ENCODE results near the gene ZNF726.
A peak's percentile ranks its signal among the peaks of the same experiment; 100 is the strongest.
"Not testable (repeated sequence)": the region's sequence is repeated elsewhere in the genome, so short reads cannot be mapped to it uniquely, and the experiment has no call there.

Gene ZNF726

GRCh38 chr19:23946569-23946968 lies 31.9 kb downstream of the ZNF726 start:
- no peak for DNase-seq

- DNase-seq, result no peak
Observed at GRCh38 chr19:23949611-23950010, 34.9 kb downstream of the ZNF726 start.

- no peak for DNase-seq
Observed at GRCh38 chr19:23956051-23956450, 41.4 kb downstream of the ZNF726 start.

GRCh38 chr19:23957660-23958281 lies 43.1 kb downstream of the ZNF726 start:
- peak; percentile 43 for DNase-seq

- DNase-seq, result not testable (repeated sequence)
Observed at GRCh38 chr19:23963396-23963795, 48.7 kb downstream of the ZNF726 start.

- not testable (repeated sequence) for DNase-seq
Observed at GRCh38 chr19:23963881-23964280, 49.2 kb downstream of the ZNF726 start.

GRCh38 chr19:23964334-23964733 lies 49.6 kb downstream of the ZNF726 start:
- not testable (repeated sequence) for DNase-seq

- no peak for DNase-seq
Observed at GRCh38 chr19:23969630-23970029, 54.9 kb downstream of the ZNF726 start.

- no peak for DNase-seq
Observed at GRCh38 chr19:23971598-23971997, 56.9 kb downstream of the ZNF726 start.

- DNase-seq, result no peak
Observed at GRCh38 chr19:23972161-23972560, 57.5 kb downstream of the ZNF726 start.

GRCh38 chr19:23974941-23975340 lies 60.3 kb downstream of the ZNF726 start:
- no peak for DNase-seq

GRCh38 chr19:23976631-23977030 lies 61.9 kb downstream of the ZNF726 start:
- not testable (repeated sequence) for DNase-seq

GRCh38 chr19:23977256-23977655 lies 62.6 kb downstream of the ZNF726 start:
- DNase-seq, result not testable (repeated sequence)

GRCh38 chr19:23978068-23978467 lies 63.4 kb downstream of the ZNF726 start:
- DNase-seq, result no peak

- DNase-seq, result no peak
Observed at GRCh38 chr19:23980805-23981204, 66.1 kb downstream of the ZNF726 start.

GRCh38 chr19:23981863-23982262 lies 67.2 kb downstream of the ZNF726 start:
- DNase-seq, result no peak

GRCh38 chr19:23983406-23983805 lies 68.7 kb downstream of the ZNF726 start:
- no peak for DNase-seq

Measured in NCI-H510A treated with DMSO at 0.1 percent for 48 hours (cell line).